Coronary artery (tissue), 2 donors: ENCODE measurements around the gene NANOS2.
A peak's percentile ranks its signal among the peaks of the same experiment; 100 is the strongest.

Experiments
- DNase-seq: peaks from one replicate; pipeline ENCODE4 v3.0.0-alpha.2; 2017; ENCODE audit warnings: low spot score
- H3K27ac ChIP-seq, 2 donors: fragments of 200-600 bp; sonication (generic); one replicate each; pipeline ENCODE4 v1.5.1; 2016 to 2019
- H3K4me3 ChIP-seq: fragments of 200-600 bp; sonication (generic); 2 replicates; pipeline ENCODE4 v1.5.1; 2016; ENCODE audit warnings: mild to moderate bottlenecking, moderate library complexity
- TF ChIP-seq, protein P1 (sequence below): fragments of 200-600 bp; sonication (generic); IDR thresholded peaks from one replicate; pipeline ENCODE4 v1.5.1; 2019; ENCODE audit warnings: antibody characterized with exemption

NANOS2 gene

DNA sequence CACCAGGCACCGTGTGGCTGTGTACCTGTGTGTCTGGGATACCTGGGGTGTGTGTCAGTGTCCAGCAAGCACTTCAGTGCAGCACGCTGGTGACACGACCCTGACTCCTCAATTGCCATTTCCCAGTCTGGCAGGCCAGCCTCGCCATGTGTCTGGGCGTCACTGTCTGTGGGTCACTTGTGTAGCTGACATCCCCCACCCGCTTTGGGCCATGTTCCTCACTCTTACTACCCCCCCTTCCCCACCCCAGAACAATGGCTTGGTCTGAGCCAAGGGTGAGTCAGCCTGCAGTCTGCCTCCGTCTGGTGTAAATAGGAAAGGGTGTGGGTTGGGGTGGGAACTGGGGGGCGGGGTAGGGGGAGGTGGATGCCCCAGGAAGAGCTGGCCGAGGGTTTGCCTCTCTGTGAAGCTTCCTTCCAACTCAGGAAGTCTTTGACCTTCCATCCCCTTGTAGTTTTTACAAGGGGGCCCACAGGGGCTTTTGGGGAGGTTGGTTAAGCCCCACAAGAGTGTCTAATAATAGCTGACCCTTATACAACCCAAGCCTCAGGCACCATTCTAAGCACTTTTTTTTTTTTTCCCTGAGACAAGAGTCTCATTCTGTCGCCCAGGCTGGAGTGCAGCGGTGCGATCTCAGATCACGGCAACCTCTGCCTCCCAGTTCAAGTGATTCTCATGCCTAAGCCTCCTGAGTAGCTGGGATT, 41.5 kb upstream of the NANOS2 start:
- peak overlapping the region in 1 of 2 donors; percentile 32 for H3K27ac ChIP-seq
- DNase-seq, result no peak
- no peak overlapping the region for H3K4me3 ChIP-seq
- TF ChIP-seq, protein P1, sequence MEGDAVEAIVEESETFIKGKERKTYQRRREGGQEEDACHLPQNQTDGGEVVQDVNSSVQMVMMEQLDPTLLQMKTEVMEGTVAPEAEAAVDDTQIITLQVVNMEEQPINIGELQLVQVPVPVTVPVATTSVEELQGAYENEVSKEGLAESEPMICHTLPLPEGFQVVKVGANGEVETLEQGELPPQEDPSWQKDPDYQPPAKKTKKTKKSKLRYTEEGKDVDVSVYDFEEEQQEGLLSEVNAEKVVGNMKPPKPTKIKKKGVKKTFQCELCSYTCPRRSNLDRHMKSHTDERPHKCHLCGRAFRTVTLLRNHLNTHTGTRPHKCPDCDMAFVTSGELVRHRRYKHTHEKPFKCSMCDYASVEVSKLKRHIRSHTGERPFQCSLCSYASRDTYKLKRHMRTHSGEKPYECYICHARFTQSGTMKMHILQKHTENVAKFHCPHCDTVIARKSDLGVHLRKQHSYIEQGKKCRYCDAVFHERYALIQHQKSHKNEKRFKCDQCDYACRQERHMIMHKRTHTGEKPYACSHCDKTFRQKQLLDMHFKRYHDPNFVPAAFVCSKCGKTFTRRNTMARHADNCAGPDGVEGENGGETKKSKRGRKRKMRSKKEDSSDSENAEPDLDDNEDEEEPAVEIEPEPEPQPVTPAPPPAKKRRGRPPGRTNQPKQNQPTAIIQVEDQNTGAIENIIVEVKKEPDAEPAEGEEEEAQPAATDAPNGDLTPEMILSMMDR, result no peak

DNA sequence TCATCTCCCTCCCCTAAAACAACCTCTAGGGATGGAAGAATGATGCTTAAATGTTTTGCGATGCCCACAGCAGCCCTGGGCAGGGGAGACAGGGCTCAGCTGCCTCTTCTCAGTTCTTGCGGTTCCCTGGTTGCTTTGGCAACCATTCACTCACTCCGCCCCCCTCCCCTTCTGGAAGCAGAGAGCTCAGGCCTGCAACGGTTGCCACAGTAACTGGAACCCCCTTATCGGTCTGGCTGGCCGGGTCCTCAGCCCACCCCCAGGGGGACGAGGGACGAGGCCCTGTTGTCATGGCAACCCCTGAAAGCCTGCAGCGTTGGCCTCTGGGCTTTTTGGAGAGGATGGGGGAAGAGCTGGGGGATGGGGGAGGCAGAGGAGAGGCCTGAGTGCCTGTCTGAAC, 39.6 kb upstream of the NANOS2 start:
- TF ChIP-seq, protein P1, result no peak
- H3K4me3 ChIP-seq, result no peak overlapping the region
- peak overlapping the region in 1 of 2 donors; percentile 11 for H3K27ac ChIP-seq
- no peak for DNase-seq

DNA sequence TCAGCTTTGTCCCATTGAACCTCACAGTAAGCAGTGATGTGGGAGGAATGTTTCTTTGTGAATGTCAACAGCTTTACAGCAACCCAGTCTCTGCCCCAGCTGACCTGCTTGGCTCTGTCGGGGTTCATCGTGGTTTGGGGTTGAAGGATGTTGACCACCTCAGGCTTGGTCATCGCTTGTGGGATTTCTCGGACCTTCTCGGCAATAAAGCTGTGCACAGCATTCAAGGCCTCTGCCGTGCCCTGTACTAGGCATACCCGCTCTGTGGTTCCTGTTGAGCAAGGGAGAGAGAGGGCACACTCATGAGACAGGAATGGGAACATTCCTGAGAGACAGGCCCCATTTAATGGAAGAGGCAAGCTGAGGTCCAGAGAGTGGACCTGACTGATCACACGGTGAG, 39.1 kb upstream of the NANOS2 start:
- TF ChIP-seq, protein P1, result no peak
- H3K27ac ChIP-seq, result no peak overlapping the region
- DNase-seq, result no peak
- no peak overlapping the region for H3K4me3 ChIP-seq

DNA sequence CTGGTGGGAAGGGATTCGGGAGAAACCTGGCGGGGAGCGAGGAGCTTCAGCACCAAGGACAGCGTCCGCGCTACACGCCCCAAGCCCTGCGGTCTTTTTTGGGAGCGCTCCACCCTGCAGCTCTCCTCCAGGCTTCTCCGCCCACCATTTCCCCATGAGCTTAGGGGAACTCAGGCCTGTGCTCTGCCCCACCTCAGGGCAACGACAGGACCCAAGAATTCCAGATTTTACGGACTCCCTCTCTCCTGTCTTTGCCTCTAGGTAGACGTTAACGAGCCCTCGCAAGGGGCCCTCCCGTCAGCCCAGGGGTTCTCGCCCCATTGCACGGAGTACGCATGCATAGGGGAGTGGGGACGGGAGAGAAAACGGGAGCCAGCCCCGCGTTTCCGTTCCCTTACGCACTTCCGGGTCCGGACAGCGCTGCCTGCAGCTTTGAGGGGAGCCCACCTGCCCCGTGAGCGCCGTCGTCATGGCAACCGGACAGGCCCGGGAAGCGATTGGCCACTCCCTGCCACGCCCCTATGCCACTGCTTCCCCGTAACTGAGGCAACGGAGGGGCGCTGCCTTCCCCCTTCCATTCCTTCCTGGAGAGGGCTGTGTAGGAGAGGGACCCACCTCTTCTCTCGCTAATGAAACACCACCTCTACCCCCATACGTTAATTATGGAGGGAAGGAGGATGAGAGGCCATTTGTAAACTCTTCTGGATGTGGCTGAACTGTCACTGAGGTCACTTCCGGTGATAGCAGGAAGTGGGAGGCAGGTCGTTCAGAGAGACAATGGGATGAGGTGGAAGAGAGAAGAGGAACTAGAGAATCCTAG, 38.3 kb upstream of the NANOS2 start:
- TF ChIP-seq, protein P1, result no peak
- Histone ChIP-seq H3K4me3 (peak overlapping the region; percentile 33), H3K27ac (no peak overlapping the region)

DNA sequence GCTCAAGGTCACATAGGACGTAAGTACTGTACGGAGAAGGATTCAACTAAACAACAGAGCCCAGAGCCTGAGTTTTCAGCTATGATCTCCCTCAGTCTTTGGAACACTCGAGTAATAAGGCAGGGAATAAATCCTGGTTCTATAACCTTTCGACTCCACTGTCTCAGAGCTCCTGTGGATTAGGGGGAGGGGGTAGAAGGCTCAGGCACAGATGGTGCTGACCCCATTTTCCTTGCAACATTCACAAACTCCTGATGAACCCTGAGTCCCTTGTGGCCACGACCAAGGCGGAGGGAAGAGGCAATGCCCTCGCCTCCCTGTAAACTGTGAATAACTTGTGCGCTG, 37.7 kb upstream of the NANOS2 start:
- TF ChIP-seq, protein P1, result no peak
- Histone ChIP-seq H3K27ac (no peak overlapping the region), H3K4me3 (no peak overlapping the region)
- no peak for DNase-seq

More for the DNA sequence above, 38.3 kb upstream of the NANOS2 start:
- DNase-seq, result no peak

DNA sequence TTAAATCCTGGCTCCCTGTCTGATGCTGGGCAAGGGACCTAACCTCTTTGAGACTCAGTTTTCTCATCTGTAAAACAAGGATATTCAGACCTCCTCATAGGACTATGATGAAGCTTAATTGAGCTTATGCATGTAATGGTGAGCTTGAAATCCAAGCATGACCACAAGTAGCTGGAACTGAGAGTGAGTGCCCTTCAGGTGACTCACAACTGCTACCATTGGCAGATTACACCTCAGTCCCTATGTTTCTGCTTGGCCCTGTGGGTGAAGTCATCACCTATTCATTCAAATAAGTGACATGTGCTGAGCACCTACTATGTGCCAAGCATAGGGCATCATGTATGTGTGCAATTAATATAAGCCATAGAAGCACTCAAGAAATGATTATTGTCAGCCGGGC, 33.3 kb upstream of the NANOS2 start:
- no peak overlapping the region for H3K4me3 ChIP-seq
- H3K27ac ChIP-seq, result no peak overlapping the region
- DNase-seq, result no peak
- TF ChIP-seq, protein P1, result no peak

DNA sequence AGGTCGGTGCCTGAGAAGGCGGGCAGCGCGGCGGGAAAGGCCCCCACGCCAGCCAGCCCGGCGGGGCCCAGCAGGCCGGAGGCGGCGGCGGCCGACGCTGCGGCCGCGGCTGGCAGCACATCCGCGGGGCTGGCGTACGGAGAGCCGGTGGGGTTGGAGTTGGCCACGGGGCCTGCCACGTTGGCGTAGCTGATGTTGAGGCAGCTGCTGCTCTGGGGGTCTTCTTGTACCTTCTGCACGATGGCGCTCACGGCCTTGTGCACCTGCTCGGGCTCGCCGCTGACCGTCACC, 25.9 kb upstream of the NANOS2 start:
- DNase-seq, result no peak
- Histone ChIP-seq H3K4me3 (no peak overlapping the region), H3K27ac (no peak overlapping the region)
- TF ChIP-seq, protein P1, result no peak
